Uterus (tissue), 2 donors: ENCODE measurements around the gene GPALPP1.

Experiments used
- CTCF ChIP-seq, 4 experiments: fragments of 200-600 bp in 2 of 4; fragments of 450-650 bp in 2 of 4; sonication (generic) in 2 of 4; IDR thresholded peaks; one replicate each; pipeline ENCODE4 v1.5.1; 2016 to 2019; ENCODE audit warnings: antibody characterized with exemption in 4 of 4, mild to moderate bottlenecking in 2 of 4, moderate library complexity in 1 of 4
- POLR2A ChIP-seq, 2 donors: fragments of 450-650 bp; IDR thresholded peaks; one replicate each; pipeline ENCODE4 v1.6.1; 2016; ENCODE audit warnings: antibody characterized with exemption in 2 of 2, mild to moderate bottlenecking in 1 of 2, moderate library complexity in 1 of 2

GRCh38 chr13:45048890-45049407 is 59.6 kb downstream of the GPALPP1 start:
- TF ChIP-seq CTCF (IDR thresholded peaks at IDR 0.05) = no peak
- TF ChIP-seq POLR2A (IDR thresholded peaks at IDR 0.05) = no peak
